GM18499 (cell line): ENCODE results near the gene OTUD4.
A peak's percentile ranks its signal among the peaks of the same experiment; 100 is the strongest.

Experiments
- ATAC-seq: cut with Tn5 transposase; IDR thresholded peaks from one replicate; pipeline ENCODE4 v1.9.1; 2021; ENCODE audit warnings: moderate number of reproducible peaks; ENCODE audit not compliant: insufficient read depth, unreplicated experiment

Gene OTUD4

GRCh38 chr4:145132511-145133098 lies 47.8 kb downstream of the OTUD4 start:
- ATAC-seq, result peak; percentile 70

- no peak for ATAC-seq
Measured at GRCh38 chr4:145131848-145132247, 48.5 kb downstream of the OTUD4 start.

- no peak for ATAC-seq
Measured at GRCh38 chr4:145130788-145131399, 49.5 kb downstream of the OTUD4 start.

GRCh38 chr4:145130130-145130529 lies 50.3 kb downstream of the OTUD4 start:
- ATAC-seq, result no peak

GRCh38 chr4:145125396-145125795 lies 55.0 kb downstream of the OTUD4 start:
- no peak for ATAC-seq

GRCh38 chr4:145108128-145108527 lies 72.3 kb downstream of the OTUD4 start:
- no peak for ATAC-seq

- no peak for ATAC-seq
Measured at GRCh38 chr4:145107126-145107525, 73.3 kb downstream of the OTUD4 start.

GRCh38 chr4:145103496-145103895 lies 76.9 kb downstream of the OTUD4 start:
- ATAC-seq, result no peak

- ATAC-seq, result no peak
Measured at GRCh38 chr4:145102619-145103018, 77.8 kb downstream of the OTUD4 start.

- no peak for ATAC-seq
Measured at GRCh38 chr4:145101091-145101490, 79.3 kb downstream of the OTUD4 start.

- ATAC-seq, result no peak
Measured at GRCh38 chr4:145099653-145100052, 80.7 kb downstream of the OTUD4 start.

GRCh38 chr4:145098675-145099037 lies 81.7 kb downstream of the OTUD4 start:
- ATAC-seq, result peak; percentile 4

- peak; percentile 66 for ATAC-seq
Measured at GRCh38 chr4:145097821-145098674, 82.3 kb downstream of the OTUD4 start, which contains the start of the genes ABCE1 and ANAPC10. ABCE1 (plus strand) TSS chr4:145098311; CDS start chr4:145104413, 6,102 bp downstream. ANAPC10 (minus strand) TSS chr4:145098196; CDS start chr4:145096099, 2,097 bp downstream.

- ATAC-seq, result no peak
Measured at GRCh38 chr4:145097331-145097820, 83.0 kb downstream of the OTUD4 start.

- no peak for ATAC-seq
Measured at GRCh38 chr4:145093638-145094037, 86.8 kb downstream of the OTUD4 start.

- no peak for ATAC-seq
Measured at GRCh38 chr4:145090380-145090779, 90.0 kb downstream of the OTUD4 start.

- no peak for ATAC-seq
Measured at GRCh38 chr4:145083891-145084605, 96.3 kb downstream of the OTUD4 start.
